Naive thymus-derived CD4-positive, alpha-beta T cell (primary cell): ENCODE data around the gene WDR49. TPM values are rescaled to one million over a fixed set of nuclear protein-coding genes. Genes with fewer than 3 reads are reported as not detected.

ENCODE experiments used
- ATAC-seq: fragments of 150-1000 bp; cut with Tn5 transposase; 2 replicates; pipeline ENCODE4 v1.10.0; 2021; ENCODE audit warnings: mild to moderate bottlenecking, moderate library complexity
- CTCF ChIA-PET: fragments of 350-600 bp; sonication (Branson Sonifier 250); formaldehyde crosslinking; loops from one replicate; lab custom pipeline; 2021; ENCODE audit warnings: antibody characterized with exemption; lab: Charles Lee
- POLR2A ChIA-PET: fragments of 350-600 bp; sonication (Branson Sonifier 250); formaldehyde crosslinking; loops from one replicate; lab custom pipeline; 2021; ENCODE audit warnings: antibody characterized with exemption, inconsistent platforms; lab: Charles Lee
- DNase-seq, 9 donors: peaks; one replicate each; pipeline versions ENCODE4 v3.0.0 to v3.0.0-alpha.2; 2020 to 2022; ENCODE audit warnings: mixed read lengths in 1 of 9
- H3K27ac ChIP-seq: one replicate; pipeline ENCODE4 v1.7.0; 2013; ENCODE audit warnings: mild to moderate bottlenecking, low read depth, low read length, moderate library complexity
- H3K27me3 ChIP-seq, 2 donors: one replicate each; pipeline ENCODE4 v1.7.0; 2013; ENCODE audit warnings: low read length in 2 of 2, mild to moderate bottlenecking in 2 of 2, moderate library complexity in 2 of 2; ENCODE audit not compliant: control insufficient read depth in 2 of 2, insufficient read depth in 2 of 2
- H3K36me3 ChIP-seq, 3 experiments: 1 replicate in 2 of 3; 2 replicates in 1 of 3; pipeline ENCODE4 v1.7.0; 2013; ENCODE audit warnings: low read length in 3 of 3, mild to moderate bottlenecking in 3 of 3, moderate library complexity in 1 of 3; ENCODE audit not compliant: insufficient read depth in 3 of 3, control insufficient read depth in 2 of 3
- H3K4me1 ChIP-seq, 2 donors: one replicate each; pipeline ENCODE4 v1.7.0; 2013; ENCODE audit warnings: low read length in 2 of 2, mild to moderate bottlenecking in 2 of 2, moderate library complexity in 1 of 2; ENCODE audit not compliant: control insufficient read depth in 2 of 2, insufficient read depth in 2 of 2
- H3K4me3 ChIP-seq: 2 replicates; pipeline ENCODE4 v1.7.0; 2013; ENCODE audit warnings: mild to moderate bottlenecking, low read length
- H3K9me3 ChIP-seq, 3 experiments: 1 replicate in 2 of 3; 2 replicates in 1 of 3; pipeline ENCODE4 v1.7.0; 2013; ENCODE audit warnings: low read length in 3 of 3; ENCODE audit not compliant: control insufficient read depth in 2 of 3
- H3K27ac Mint-ChIP-seq, 9 donors: one replicate each; pipeline ENCODE4 v1.8.0; 2020 to 2022; ENCODE audit warnings: mixed read lengths in 9 of 9, mild to moderate bottlenecking in 8 of 9, moderate library complexity in 5 of 9, inconsistent platforms in 2 of 9
- H3K27me3 Mint-ChIP-seq, 5 donors: one replicate each; pipeline ENCODE4 v1.8.0; 2021 to 2022; ENCODE audit warnings: mixed read lengths in 5 of 5, mild to moderate bottlenecking in 1 of 5
- H3K36me3 Mint-ChIP-seq, 5 donors: one replicate each; pipeline ENCODE4 v1.8.0; 2020 to 2022; ENCODE audit warnings: mixed read lengths in 5 of 5, mild to moderate bottlenecking in 3 of 5, inconsistent platforms in 1 of 5
- H3K4me1 Mint-ChIP-seq, 7 donors: one replicate each; pipeline ENCODE4 v1.8.0; 2020 to 2022; ENCODE audit warnings: mixed read lengths in 7 of 7, mild to moderate bottlenecking in 3 of 7, inconsistent platforms in 1 of 7
- H3K4me3 Mint-ChIP-seq, 10 donors: one replicate each; pipeline ENCODE4 v1.8.0; 2020 to 2022; ENCODE audit warnings: mild to moderate bottlenecking in 10 of 10, mixed read lengths in 10 of 10, moderate library complexity in 6 of 10, inconsistent platforms in 2 of 10
- H3K9me3 Mint-ChIP-seq, 11 donors: one replicate each; pipeline ENCODE4 v1.8.0; 2020 to 2022; ENCODE audit warnings: mixed read lengths in 11 of 11, mild to moderate bottlenecking in 4 of 11, inconsistent platforms in 1 of 11, moderate library complexity in 1 of 11
- intact Hi-C, 2 donors: fragments of 100-400 bp; cut with micrococcal nuclease; formaldehyde crosslinking; loops; one replicate each; pipeline ENCODE4 v1.15.1; 2023
- polyA plus RNA-seq, 2 donors: library from polyadenylated mRNA; unstranded; fragments of 300-500 nt; fragmentation: Illumina TruSeq; gene quantifications; one replicate each; pipeline ENCODE4 v1.2.3, GENCODE V29; 2021
- total RNA-seq, 6 experiments: library from RNA in 5 of 6; stranded (reverse) in 5 of 6; gene quantifications; 1 replicate in 5 of 6; 2 replicates in 1 of 6; pipeline ENCODE4 v1.2.3 and lab custom pipeline; 2021 to 2026

The WDR49 gene
- total and polyA plus RNA-seq, 7 experiments from 2014 or later = 0.11 to 2.4 (median 0.29) TPM; not detected in 2

- H3K27ac Mint-ChIP-seq = no peak overlapping the region
- Histone ChIP-seq H3K9me3 (no peaks in the 10 kb centered on the region), H3K27ac (no peak overlapping the region), H3K4me3 (no peak overlapping the region), H3K36me3 (no peaks in the 10 kb centered on the region), H3K27me3 (no peaks in the 10 kb centered on the region), H3K4me1 (no peaks in the 10 kb centered on the region)
- no peaks in the 10 kb centered on the region for H3K4me1 Mint-ChIP-seq
- ChIA-PET POLR2A (no interaction called here), CTCF (no interaction called here)
- DNase-seq (no peak), ATAC-seq (no peak)
- no peak overlapping the region for H3K4me3 Mint-ChIP-seq
- H3K9me3 Mint-ChIP-seq = peaks cover 0 to 8% (median 0%) of the 10 kb centered on the region in 11 donors
- no peaks in the 10 kb centered on the region for H3K36me3 Mint-ChIP-seq
- peaks cover 0 to 4% (median 0%) of the 10 kb centered on the region in 5 donors for H3K27me3 Mint-ChIP-seq
- intact Hi-C loops = no loop called here
These were observed 166.2 kb downstream of the WDR49 start for GRCh38 chr3:167487556-167487955.

- ATAC-seq = no peak
- ChIA-PET CTCF (no interaction called here), POLR2A (no interaction called here)
These were observed 169.2 kb downstream of the WDR49 start for GRCh38 chr3:167484551-167484950.

GRCh38 chr3:167483708-167484475, 169.8 kb downstream of the WDR49 start:
- H3K9me3 Mint-ChIP-seq = peaks cover 0 to 8% (median 0%) of the 10 kb centered on the region in 11 donors

More at GRCh38 chr3:167484551-167484950, 169.2 kb downstream of the WDR49 start:
- no peaks in the 10 kb centered on the region for H3K9me3 ChIP-seq
- Mint-ChIP-seq H3K4me1 (no peaks in the 10 kb centered on the region), H3K27me3 (peaks cover 0 to 5% (median 0%) of the 10 kb centered on the region in 5 donors), H3K36me3 (no peaks in the 10 kb centered on the region), H3K27ac (no peak overlapping the region), H3K4me3 (no peak overlapping the region), H3K9me3 (peaks cover 0 to 8% (median 0%) of the 10 kb centered on the region in 11 donors)
- DNase-seq = no peak
- no peaks in the 10 kb centered on the region for H3K27me3 ChIP-seq
- H3K27ac ChIP-seq = no peak overlapping the region
- intact Hi-C loops = no loop called here
- H3K4me1 ChIP-seq = no peaks in the 10 kb centered on the region
- H3K36me3 ChIP-seq = no peaks in the 10 kb centered on the region
- no peak overlapping the region for H3K4me3 ChIP-seq

GRCh38 chr3:167481164-167481563, 172.6 kb downstream of the WDR49 start:
- H3K9me3 Mint-ChIP-seq = peaks cover 0 to 7% (median 0%) of the 10 kb centered on the region in 11 donors
- ATAC-seq (no peak), DNase-seq (no peak)
- H3K4me3 Mint-ChIP-seq = no peak overlapping the region
- intact Hi-C loops = no loop called here
- H3K36me3 Mint-ChIP-seq = no peaks in the 10 kb centered on the region
- H3K36me3 ChIP-seq = no peaks in the 10 kb centered on the region
- H3K9me3 ChIP-seq = no peaks in the 10 kb centered on the region
- no peaks in the 10 kb centered on the region for H3K4me1 ChIP-seq
- H3K4me3 ChIP-seq = no peak overlapping the region
- no peak overlapping the region for H3K27ac ChIP-seq
- peaks cover 0 to 11% (median 0%) of the 10 kb centered on the region in 5 donors for H3K27me3 Mint-ChIP-seq
- H3K27me3 ChIP-seq = no peaks in the 10 kb centered on the region
- ChIA-PET CTCF (no interaction called here), POLR2A (no interaction called here)
- H3K27ac Mint-ChIP-seq = no peak overlapping the region
- no peaks in the 10 kb centered on the region for H3K4me1 Mint-ChIP-seq

More at GRCh38 chr3:167483708-167484475, 169.8 kb downstream of the WDR49 start:
- ChIA-PET POLR2A (no interaction called here), CTCF (no interaction called here)
- Mint-ChIP-seq H3K27ac (no peak overlapping the region), H3K4me3 (no peak overlapping the region), H3K4me1 (no peaks in the 10 kb centered on the region), H3K27me3 (peaks cover 0 to 5% (median 0%) of the 10 kb centered on the region in 5 donors), H3K36me3 (no peaks in the 10 kb centered on the region)
- H3K9me3 ChIP-seq = no peaks in the 10 kb centered on the region
- no peaks in the 10 kb centered on the region for H3K36me3 ChIP-seq
- H3K27ac ChIP-seq = no peak overlapping the region
- intact Hi-C loops = no loop called here
- DNase-seq = no peak
- H3K27me3 ChIP-seq = no peaks in the 10 kb centered on the region
- H3K4me3 ChIP-seq = no peak overlapping the region
- H3K4me1 ChIP-seq = no peaks in the 10 kb centered on the region
- no peak for ATAC-seq

- intact Hi-C loops = no loop called here
- no peak overlapping the region for H3K4me3 Mint-ChIP-seq
- Histone ChIP-seq H3K9me3 (no peaks in the 10 kb centered on the region), H3K36me3 (no peaks in the 10 kb centered on the region), H3K27me3 (no peaks in the 10 kb centered on the region), H3K27ac (no peak overlapping the region), H3K4me3 (no peak overlapping the region), H3K4me1 (no peaks in the 10 kb centered on the region)
- peaks cover 0 to 11% (median 0%) of the 10 kb centered on the region in 5 donors for H3K27me3 Mint-ChIP-seq
- CTCF ChIA-PET = no interaction called here
- no peak for DNase-seq
- POLR2A ChIA-PET = no interaction called here
- H3K4me1 Mint-ChIP-seq = no peaks in the 10 kb centered on the region
- H3K36me3 Mint-ChIP-seq = no peaks in the 10 kb centered on the region
- no peak for ATAC-seq
- H3K9me3 Mint-ChIP-seq = peaks cover 0 to 3% (median 0%) of the 10 kb centered on the region in 11 donors
- H3K27ac Mint-ChIP-seq = no peak overlapping the region
These were observed 173.0 kb downstream of the WDR49 start for GRCh38 chr3:167480748-167481147.

GRCh38 chr3:167473863-167474262, 179.9 kb downstream of the WDR49 start, which contains the start of gene SERPINI2:
Gene SERPINI2, minus strand, starts transcription at chr3:167474042. Its CDS starts 2,208 bp downstream, at chr3:167471834.
- H3K9me3 ChIP-seq = no peaks in the 10 kb centered on the region
- ChIA-PET CTCF (no interaction called here), POLR2A (no interaction called here)
- H3K4me3 Mint-ChIP-seq = no peak within 1 kb of the TSS
- DNase-seq (no peak), ATAC-seq (no peak)
- intact Hi-C loops = no loop called here
- no peaks in the 10 kb centered on the region for H3K36me3 Mint-ChIP-seq
- no peak within 1 kb of the TSS for H3K27ac Mint-ChIP-seq
- H3K27ac ChIP-seq = no peak within 1 kb of the TSS
- no peaks in the 10 kb centered on the region for H3K9me3 Mint-ChIP-seq
- no peaks in the 10 kb centered on the region for H3K4me1 Mint-ChIP-seq
- no peaks in the 10 kb centered on the region for H3K27me3 ChIP-seq
- H3K36me3 ChIP-seq = no peaks in the 10 kb centered on the region
- no peak within 1 kb of the TSS for H3K4me3 ChIP-seq
- H3K27me3 Mint-ChIP-seq = peaks cover 0 to 6% (median 0%) of the 10 kb centered on the region in 5 donors
- H3K4me1 ChIP-seq = no peaks in the 10 kb centered on the region

GRCh38 chr3:167469381-167469780, 184.4 kb downstream of the WDR49 start:
- ChIA-PET CTCF (no interaction called here), POLR2A (no interaction called here)
- H3K36me3 Mint-ChIP-seq = no peaks in the 10 kb centered on the region
- ATAC-seq (no peak), DNase-seq (no peak)
- peaks cover 0 to 7% (median 0%) of the 10 kb centered on the region in 5 donors for H3K27me3 Mint-ChIP-seq
- Histone ChIP-seq H3K36me3 (no peaks in the 10 kb centered on the region), H3K4me1 (no peaks in the 10 kb centered on the region), H3K27me3 (no peaks in the 10 kb centered on the region), H3K4me3 (no peak overlapping the region), H3K27ac (no peak overlapping the region), H3K9me3 (no peaks in the 10 kb centered on the region)
- intact Hi-C loops = no loop called here
- H3K27ac Mint-ChIP-seq = no peak overlapping the region
- H3K9me3 Mint-ChIP-seq = no peaks in the 10 kb centered on the region
- no peak overlapping the region for H3K4me3 Mint-ChIP-seq
- H3K4me1 Mint-ChIP-seq = no peaks in the 10 kb centered on the region
